GM21367 (cell line): ENCODE measurements around the gene KLHL9.
"Not testable (repeated sequence)": the region's sequence is repeated elsewhere in the genome, so short reads cannot be mapped to it uniquely, and the experiment has no call there.

Experiments
- ATAC-seq: cut with Tn5 transposase; IDR thresholded peaks from one replicate; pipeline ENCODE4 v1.9.1; 2021; ENCODE audit not compliant: unreplicated experiment

The KLHL9 gene, protein sequence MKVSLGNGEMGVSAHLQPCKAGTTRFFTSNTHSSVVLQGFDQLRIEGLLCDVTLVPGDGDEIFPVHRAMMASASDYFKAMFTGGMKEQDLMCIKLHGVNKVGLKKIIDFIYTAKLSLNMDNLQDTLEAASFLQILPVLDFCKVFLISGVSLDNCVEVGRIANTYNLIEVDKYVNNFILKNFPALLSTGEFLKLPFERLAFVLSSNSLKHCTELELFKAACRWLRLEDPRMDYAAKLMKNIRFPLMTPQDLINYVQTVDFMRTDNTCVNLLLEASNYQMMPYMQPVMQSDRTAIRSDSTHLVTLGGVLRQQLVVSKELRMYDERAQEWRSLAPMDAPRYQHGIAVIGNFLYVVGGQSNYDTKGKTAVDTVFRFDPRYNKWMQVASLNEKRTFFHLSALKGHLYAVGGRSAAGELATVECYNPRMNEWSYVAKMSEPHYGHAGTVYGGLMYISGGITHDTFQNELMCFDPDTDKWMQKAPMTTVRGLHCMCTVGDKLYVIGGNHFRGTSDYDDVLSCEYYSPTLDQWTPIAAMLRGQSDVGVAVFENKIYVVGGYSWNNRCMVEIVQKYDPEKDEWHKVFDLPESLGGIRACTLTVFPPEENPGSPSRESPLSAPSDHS

DNA sequence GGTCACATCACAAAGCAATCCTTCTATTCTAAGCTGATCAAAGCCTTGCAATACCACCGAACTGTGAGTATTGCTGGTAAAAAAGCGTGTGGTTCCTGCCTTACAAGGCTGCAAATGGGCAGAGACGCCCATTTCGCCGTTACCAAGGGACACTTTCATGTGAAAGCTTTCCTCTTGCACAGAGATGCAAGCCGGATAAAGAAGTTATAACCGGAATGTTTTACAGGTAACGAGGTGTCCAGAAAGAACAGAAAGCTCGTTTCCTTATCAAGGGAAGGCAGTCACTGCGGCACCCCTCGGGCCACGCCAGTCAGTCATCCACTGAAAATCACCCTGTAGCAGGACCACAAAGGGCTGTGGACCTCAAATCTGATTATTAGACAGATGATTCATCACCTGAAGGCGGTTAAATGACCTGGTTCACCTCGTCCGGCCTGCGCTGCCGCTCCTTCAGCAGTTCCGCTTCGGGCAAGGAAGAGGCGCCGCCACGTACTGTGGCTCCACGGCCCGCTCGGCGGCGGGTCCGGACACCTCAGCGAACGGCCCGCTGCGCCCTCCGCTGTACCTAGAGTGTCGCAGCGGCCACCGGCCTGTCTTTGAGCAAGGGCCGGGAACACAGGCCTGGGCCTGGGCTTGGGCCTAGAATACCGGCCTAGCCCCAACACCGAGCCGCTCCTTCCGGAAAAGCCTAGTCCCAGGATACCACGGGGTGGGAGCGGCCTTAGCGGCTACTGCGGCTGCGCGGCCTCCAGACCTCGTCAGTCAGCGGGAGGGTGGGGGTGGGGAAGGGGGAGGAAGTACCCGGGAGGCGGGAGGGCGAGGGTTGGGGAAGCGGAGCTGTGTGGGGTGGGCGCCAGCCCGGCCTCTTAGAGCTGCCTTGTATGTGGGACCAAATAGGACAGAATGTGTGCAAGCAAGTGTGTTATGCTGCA, at the start of gene KLHL9:
Gene KLHL9, minus strand, starts transcription at position 704 of the 932 bp plus-strand sequence. Its CDS starts 545 bp downstream, at position 159.
- ATAC-seq: peak; percentile 83

DNA sequence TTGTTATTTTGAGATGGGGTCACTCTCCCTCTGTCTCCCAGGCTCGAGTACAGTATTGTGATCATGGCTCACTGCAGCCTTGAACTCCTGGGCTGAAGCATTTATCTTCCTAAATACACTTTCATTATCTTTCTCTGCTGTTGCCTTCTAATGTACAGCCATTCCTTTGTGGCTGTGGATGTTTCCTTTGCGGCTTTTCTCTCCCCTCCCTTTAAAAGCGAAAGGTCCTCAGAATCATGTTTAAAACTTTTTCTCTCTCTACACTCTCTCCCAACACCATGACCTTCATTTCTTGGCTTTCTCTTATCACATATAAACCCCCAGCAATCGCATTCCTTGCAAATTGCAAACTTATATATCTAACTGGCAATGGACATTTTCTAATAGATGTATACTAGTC, 48.4 kb upstream of the KLHL9 start:
- ATAC-seq: no peak

DNA sequence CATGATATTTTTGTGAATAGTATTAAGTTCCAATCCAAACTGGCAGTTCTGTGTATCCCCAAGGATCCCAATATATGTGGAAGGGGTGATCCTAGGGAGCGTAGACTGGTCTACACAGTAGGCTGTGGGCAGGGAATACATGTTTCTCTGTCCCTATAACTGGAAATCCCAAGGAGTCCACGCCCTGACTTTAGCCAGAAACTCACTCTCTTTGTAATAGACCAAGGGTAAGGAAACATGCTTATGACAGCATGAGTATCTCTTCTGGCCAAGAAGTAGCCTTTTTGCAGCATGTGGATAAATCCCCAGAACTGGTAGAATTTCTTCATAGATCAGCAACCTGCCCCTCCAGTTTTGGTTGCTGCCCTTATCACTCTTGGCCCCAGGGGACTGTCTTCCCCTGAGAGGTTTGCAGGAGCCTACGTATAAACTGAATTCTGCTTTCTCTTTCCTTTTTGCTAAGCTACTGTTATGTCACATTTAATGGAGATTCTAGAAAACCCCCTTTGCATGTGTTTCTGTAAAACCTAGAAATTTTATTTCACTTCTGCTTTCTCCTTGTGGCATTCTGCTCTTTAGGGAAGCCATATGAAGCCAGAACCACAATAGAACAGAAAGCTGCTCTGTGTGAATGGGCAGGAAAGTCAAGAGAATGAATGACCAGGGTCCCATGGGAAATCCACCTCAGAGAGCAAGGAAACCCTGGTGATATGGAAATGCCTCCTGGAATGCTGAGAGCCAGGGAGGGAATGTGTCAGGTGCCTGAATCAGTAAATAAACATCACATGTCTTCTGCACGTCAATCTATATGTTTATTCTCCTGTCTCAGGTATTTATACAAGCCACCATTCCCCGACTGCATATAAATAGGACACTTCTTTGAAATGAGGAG, 46.5 kb upstream of the KLHL9 start:
- peak; percentile 98 for ATAC-seq

DNA sequence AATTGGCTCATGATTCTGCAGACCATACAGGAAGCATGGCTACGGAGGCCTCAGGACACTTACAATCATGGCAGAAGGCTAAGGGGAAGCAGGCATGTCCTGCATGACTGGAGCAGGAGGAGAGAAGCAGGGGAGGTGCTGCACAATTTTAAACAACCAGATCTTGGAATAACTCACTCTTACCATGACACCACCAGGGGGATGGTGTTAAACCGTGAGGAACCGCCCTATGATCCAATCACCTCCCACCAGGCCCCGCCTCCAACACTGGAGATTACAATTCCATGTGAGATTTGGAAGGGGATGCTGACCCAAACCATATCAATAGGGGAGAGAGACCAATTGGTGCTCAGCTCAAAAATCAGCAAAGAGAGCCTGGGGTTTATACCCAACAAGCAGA, 36.3 kb upstream of the KLHL9 start:
- ATAC-seq: not testable (repeated sequence)

DNA sequence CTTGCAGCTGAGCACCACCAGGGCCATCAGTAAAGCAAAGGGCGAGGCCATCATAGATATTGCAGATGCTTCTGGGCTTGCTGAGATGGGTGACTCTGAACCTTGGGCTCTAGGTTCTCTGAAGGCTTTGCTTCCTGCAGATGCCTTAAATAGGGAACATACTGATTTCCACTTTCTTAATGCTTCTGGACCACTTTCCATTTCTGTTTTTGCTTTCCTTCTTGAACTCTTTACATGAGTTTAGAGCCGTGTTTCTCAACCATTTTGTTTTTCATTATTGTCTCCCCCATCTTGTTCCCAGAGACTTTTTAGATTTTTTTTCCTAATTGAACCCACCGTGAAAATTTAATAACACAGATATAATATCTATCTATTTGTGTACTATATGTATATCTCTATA, 32.8 kb upstream of the KLHL9 start, which contains the start of gene IFNA13:
Gene IFNA13, minus strand, starts transcription at position 101 of the 400 bp plus-strand sequence. Its CDS starts 47 bp downstream, at position 54.
- no peak for ATAC-seq

DNA sequence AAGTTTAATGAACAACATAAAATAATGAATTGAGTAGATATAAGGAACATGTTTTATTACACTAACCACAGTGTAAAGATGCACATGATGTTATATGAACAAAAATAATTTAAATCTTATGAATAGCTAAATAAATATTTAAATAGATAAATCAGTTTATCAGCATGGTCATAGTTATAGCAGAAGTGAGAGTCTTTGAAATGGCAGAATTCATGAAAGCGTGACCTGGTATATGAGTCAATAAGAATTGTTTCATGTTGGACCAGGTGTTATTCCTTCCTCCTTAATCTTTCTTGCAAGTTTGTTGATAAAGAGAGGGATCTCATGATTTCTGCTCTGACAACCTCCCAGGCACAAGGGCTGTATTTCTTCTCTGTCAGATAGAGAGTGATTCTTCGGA, 32.0 kb upstream of the KLHL9 start:
- peak; percentile 84 for ATAC-seq

DNA sequence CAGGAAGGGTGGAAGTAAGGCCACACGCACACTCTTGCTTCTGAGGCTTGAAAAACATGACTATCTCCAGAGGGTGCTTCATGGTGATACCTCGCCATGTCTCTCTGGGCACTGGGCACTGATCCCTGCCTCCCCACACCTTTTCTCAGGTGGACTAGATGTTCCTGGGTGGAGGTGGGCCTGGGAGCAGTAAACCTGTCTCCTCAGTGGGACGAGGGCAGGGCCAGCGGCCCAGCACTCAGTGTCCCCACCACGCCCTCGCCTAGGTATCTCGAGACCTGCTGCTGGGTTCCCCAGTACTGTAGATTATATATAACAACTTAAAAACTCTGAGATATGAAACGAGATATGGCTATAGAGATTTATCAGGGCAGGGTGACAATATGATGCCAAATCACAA, 27.1 kb upstream of the KLHL9 start:
- no peak for ATAC-seq

DNA sequence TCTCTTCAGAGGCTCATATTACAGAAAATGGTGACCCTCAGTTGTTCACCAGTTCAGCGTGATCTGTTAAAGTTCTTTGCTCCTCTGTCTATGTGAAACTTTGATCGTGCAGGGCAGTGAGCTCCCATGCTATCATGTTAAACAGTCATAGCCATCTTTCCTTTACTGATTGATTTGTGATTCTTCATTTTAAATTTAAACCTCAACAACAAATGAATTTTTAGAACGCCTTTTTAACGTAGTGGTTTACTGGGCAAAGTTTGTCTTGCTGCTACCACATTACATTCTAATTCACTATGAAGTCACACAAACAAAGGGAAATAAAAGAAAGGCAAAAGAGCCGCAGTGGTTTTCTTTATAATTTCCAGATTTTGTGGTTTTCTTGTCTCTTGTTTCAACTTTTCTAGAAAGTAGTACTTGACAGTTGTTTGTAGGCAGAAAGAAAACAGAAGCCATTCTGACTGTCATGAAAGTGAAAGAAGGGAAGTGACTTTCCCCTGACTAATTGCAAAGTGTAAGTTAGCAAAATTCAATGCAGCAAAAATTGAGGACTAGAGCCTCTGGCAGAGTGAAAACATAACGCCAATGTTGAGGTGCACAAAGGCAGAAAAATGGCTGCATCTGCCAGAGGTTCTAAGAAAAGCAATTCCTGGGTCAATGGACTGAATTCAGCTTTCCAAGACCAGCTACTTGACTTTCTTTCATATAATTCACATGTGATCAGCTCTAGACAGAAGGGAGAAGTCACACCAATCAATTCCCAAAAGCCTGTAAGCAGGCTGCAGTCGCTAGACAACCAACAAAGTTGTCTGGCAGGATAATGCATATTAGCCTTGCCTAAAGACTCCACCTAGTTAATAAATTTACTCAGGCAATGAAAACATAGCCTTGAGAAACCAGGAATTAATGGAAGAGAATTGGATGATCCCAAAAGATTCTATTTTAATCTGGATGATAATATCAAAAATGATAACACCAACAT, 22.6 kb upstream of the KLHL9 start:
- peak; percentile 91 for ATAC-seq

DNA sequence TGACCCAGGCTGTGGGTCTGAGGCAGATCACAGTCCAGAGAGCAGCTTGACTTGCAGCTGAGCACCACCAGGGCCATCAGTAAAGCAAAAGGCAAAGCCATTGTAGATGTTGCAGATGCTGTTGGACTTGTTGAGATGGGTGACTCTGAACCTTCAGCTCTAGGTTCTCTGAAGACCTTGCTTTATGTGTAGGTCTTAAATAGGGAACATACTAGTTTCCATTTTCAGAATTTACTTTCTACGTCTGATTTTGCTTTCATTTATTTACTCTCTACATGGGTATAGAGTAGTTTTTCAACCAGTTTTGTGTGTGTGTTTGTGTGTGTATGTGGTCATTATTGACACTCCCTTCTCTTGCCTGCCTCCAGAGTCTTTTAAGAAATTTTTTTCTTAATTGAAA, 15.6 kb upstream of the KLHL9 start, which contains the start of gene IFNA6:
Gene IFNA6, minus strand, starts transcription at position 101 of the 400 bp plus-strand sequence. Its CDS starts 0 bp downstream, at position 101.
- ATAC-seq: no peak

DNA sequence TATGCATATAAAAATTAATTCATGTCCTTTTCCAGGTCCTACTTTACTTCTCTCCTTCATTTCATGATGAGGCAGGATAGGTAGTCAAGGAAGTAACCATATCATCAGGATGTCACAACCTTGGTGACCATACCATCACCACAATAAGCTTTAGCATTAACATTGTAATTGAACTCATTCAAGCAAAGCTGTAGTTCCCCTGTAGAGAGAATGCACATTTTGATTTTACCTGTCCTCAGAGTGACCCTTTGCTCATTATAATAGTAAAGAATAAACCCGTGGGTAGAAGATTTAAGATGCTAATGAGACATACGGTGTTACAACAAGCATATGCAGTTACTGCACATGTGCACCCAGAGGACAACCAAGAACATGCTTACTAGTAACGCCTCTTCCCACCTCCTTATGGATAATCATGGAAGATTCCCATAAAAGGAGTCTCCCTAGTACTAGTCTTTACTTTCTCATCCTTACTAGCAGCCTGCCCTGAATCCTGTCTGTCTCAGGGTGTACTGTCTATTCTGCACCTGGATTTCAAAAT, 13.3 kb upstream of the KLHL9 start:
- ATAC-seq: no peak

DNA sequence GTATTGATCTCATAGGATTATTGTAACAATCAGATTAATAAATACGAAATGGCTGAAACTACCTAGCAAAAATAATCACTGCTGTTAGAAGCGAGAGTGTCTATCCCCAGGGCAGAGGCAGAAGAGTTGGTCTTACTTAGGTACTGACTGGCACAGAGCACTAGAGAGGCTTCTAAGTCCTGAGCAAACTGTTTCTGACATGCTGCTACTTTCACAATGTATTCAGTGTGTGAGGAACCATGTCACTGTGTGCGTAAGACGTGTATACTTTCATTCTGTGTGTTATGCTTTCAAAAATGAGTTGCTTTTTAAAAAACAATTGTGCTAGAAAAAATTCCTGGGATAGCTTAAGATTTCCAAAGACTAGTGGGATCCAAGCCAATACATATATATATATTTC, 5.5 kb upstream of the KLHL9 start:
- ATAC-seq: no peak

DNA sequence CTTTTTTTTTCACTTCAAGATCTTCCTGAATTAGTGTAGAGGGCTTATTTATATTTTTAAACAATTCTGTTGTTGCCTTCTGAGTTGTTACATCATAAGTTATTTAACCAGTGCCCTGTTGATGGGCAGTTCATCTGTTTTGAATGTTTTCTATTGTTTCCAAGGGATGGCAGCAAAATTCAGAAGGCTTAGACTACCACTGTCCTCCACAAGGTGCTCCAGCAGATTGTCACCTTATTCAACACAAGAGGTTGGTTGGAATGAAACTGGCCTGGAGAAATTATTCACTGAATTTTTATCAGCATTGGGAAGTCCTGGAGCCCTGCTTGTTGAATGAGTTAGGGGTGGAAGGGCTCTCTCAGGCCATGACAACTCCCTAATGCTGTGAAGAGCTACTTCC, 1.3 kb upstream of the KLHL9 start:
- ATAC-seq: no peak

DNA sequence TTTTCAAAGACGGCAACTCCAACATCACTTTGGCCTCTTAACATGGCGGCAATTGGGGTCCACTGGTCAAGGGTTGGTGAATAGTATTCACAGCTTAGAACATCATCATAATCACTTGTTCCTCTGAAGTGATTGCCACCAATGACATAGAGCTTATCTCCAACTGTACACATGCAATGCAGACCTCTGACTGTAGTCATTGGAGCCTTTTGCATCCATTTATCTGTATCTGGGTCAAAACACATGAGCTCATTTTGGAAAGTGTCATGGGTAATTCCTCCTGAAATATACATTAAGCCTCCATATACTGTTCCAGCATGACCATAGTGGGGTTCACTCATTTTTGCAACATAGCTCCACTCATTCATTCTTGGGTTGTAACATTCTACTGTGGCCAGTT, 2.0 kb downstream of the KLHL9 start:
- no peak for ATAC-seq

DNA sequence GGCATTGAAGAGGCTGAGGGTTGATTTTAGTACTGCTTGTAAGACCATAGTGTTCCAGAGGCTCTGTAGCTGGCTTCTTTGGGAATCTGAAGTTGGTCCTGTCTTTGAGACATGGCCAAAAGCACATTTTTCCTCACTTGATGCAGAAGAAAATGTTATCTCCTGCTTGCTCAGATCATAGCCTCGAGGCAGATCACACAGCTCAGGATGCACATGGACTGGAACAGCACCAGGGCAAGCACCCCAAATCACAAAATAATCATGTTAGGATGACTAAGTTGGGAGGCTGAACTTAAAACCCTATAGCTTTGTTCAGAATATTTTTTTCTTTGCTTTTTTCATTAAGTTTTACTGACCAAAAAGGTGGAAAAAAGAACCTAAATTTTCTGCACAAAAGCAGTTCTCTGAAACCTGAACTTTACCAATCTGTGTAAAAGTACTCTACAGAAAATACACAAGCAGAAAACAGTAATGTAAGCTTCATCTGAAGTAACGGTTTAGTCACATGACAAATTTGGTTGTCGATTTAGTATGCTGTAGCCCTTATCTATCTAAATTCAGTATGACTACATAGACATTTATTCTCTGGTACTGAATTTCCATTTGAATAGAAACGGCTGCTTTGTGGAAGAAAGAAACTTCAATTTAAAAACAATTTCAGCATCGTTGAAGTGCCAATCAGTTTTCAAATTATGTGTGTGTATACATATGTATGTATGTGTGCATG, 3.4 kb downstream of the KLHL9 start:
- ATAC-seq: no peak

DNA sequence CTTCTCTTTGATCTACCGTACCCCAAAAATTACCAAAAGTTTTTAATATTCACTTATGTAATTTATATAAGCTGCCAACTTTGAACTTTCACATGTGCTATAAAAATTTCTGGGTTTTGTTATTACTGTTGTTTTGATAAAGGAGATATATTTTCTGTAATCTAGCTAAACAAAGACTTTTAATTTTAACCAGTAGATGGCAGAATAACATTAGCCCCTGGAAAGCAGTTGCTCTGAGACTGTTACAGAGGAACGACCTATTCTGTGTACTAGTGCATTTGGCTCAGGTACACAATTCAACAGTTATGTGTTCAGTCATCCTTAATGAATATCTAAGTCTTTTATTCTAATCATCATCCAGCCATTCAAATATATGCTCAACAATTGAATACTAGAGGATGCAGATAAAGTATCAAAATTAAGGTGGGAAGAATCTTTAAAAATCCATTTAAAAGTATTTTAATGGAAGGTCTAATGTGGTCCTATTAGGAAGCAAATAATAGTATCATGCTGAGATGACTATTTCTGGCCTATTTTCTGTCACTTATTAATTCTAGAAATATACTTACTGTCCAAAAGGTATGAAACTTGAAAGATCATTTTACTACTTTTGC, 8.6 kb downstream of the KLHL9 start:
- ATAC-seq: peak; percentile 76

DNA sequence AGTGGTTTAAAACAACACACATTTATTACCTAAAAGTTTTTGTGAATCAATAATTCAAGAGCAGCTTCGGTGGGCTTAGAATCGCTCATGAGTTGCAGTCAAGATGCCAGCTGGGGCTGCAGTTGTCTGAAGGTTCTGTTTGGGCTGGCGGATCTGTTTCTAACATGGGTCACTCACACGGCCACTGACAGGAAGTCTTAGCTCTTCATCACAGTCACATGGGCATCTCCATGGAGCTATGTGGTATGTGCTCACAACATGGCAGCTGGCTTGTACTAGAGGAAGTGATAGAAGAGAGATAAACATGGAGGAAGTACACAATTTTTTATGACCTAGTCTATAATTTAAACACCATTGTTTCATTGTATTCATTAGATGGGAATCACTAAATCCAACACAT, 11.2 kb downstream of the KLHL9 start:
- no peak for ATAC-seq

DNA sequence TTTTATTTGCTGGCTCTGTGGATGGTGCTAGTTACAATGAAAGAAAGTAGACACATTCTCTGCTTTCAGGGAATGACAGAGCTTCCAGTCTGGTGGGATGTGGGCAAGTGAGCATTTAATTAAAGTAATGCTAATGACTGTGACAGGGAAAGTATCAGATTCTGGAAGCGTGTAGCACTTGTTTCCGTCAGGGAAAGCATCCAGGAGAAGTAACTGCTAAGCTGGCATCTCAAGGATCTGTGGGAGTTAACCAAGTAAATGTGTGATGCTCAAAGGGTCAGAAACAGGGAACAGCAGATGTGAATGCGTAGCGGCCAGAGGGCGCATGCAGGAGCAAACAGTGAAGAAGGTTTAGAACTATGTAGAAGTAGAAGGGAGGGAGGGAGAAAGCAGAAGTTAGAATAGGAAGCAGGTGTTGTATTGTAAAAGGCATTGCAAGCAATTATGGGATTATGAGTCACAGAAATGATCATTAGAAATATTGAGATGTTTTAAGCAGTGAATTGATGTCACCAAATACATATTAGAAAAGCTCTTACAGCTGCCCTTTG, 12.2 kb downstream of the KLHL9 start:
- ATAC-seq: no peak
